ENCODE data around the gene ATG10. TPM values are rescaled to one million over a fixed set of nuclear protein-coding genes. Genes with fewer than 3 reads are reported as not detected.
"Not testable (repeated sequence)": the region's sequence is repeated elsewhere in the genome, so short reads cannot be mapped to it uniquely, and the experiment has no call there.

Gene ATG10
- total RNA-seq, 4 donors from 2014 or later: 6.0 to 16.4 (median 10.2) TPM

GRCh38 chr5:82031220-82032119, 59.6 kb downstream of the ATG10 start:
- Histone ChIP-seq H3K27me3 (no peaks in the 10 kb centered on the region), H3K9me3 (no peaks in the 10 kb centered on the region), H3K36me3 (no peaks in the 10 kb centered on the region), H3K4me3 (no peak overlapping the region), H3K27ac (no peak overlapping the region), H3K4me1 (peaks cover 0 to 7% (median 0%) of the 10 kb centered on the region in 3 donors)
- WGBS, 2 donors (ENCODE audit: low coverage in 1 of 2): 60 to 65% methylated on average over 3 to 4 of the region's 4 CpGs
- TF ChIP-seq EP300 (IDR thresholded peaks at IDR 0.05): no peak
- TF ChIP-seq POLR2A (IDR thresholded peaks at IDR 0.05): no peak
- no peak for TF ChIP-seq CTCF (IDR thresholded peaks at IDR 0.05)
- TF ChIP-seq POLR2AphosphoS5 (IDR thresholded peaks at IDR 0.05): no peak
- ATAC-seq: no peak

GRCh38 chr5:82042894-82043293, 71.1 kb downstream of the ATG10 start:
- ATAC-seq, H3K27ac ChIP-seq, H3K27me3 ChIP-seq, H3K9me3 ChIP-seq, H3K36me3 ChIP-seq, H3K4me3 ChIP-seq: not testable (repeated sequence)
- WGBS, 2 donors (ENCODE audit: low coverage in 1 of 2): no CpG with 5 or more reads among the region's 1 CpG
- H3K4me1 ChIP-seq: peaks cover 0 to 12% (median 0%) of the 10 kb centered on the region in 3 donors

GRCh38 chr5:82044010-82044409, 72.2 kb downstream of the ATG10 start:
- Histone ChIP-seq H3K9me3 (no peaks in the 10 kb centered on the region), H3K4me3 (no peak overlapping the region), H3K27me3 (no peaks in the 10 kb centered on the region), H3K4me1 (peaks cover 0 to 12% (median 0%) of the 10 kb centered on the region in 3 donors), H3K36me3 (no peaks in the 10 kb centered on the region), H3K27ac (no peak overlapping the region)
- TF ChIP-seq CTCF (IDR thresholded peaks at IDR 0.05): no peak
- no peak for TF ChIP-seq POLR2AphosphoS5 (IDR thresholded peaks at IDR 0.05)
- TF ChIP-seq EP300 (IDR thresholded peaks at IDR 0.05): no peak
- TF ChIP-seq POLR2A (IDR thresholded peaks at IDR 0.05): no peak
- 90 to 96% methylated on average over 2 of the region's 2 CpGs for WGBS, 2 donors (ENCODE audit: low coverage in 1 of 2)
- ATAC-seq: no peak

- H3K36me3 ChIP-seq: no peaks in the 10 kb centered on the region
- H3K27ac ChIP-seq: no peak overlapping the region
- H3K4me1 ChIP-seq: peaks cover 0 to 12% (median 0%) of the 10 kb centered on the region in 3 donors
- ATAC-seq: no peak
- no peaks in the 10 kb centered on the region for H3K27me3 ChIP-seq
- no peaks in the 10 kb centered on the region for H3K9me3 ChIP-seq
- WGBS, 2 donors (ENCODE audit: low coverage in 1 of 2): 33 to 41% methylated on average over 3 of the region's 3 CpGs
- no peak overlapping the region for H3K4me3 ChIP-seq
- TF ChIP-seq POLR2A (IDR thresholded peaks at IDR 0.05) (no peak), CTCF (IDR thresholded peaks at IDR 0.05) (no peak), POLR2AphosphoS5 (IDR thresholded peaks at IDR 0.05) (no peak), EP300 (IDR thresholded peaks at IDR 0.05) (no peak)
Measured at GRCh38 chr5:82045554-82046275, 73.9 kb downstream of the ATG10 start.

- H3K27ac ChIP-seq: no peak overlapping the region
- peaks cover 0 to 12% (median 0%) of the 10 kb centered on the region in 3 donors for H3K4me1 ChIP-seq
- no peak for ATAC-seq
- no peaks in the 10 kb centered on the region for H3K27me3 ChIP-seq
- TF ChIP-seq CTCF (IDR thresholded peaks at IDR 0.05) (no peak), POLR2A (IDR thresholded peaks at IDR 0.05) (no peak), EP300 (IDR thresholded peaks at IDR 0.05) (no peak), POLR2AphosphoS5 (IDR thresholded peaks at IDR 0.05) (no peak)
- 42% methylated on average over 2 of the region's 2 CpGs; no CpG with 5 or more reads in 1 of the 2 donors for WGBS, 2 donors (ENCODE audit: low coverage in 1 of 2)
- no peak overlapping the region for H3K4me3 ChIP-seq
- H3K9me3 ChIP-seq: no peaks in the 10 kb centered on the region
- H3K36me3 ChIP-seq: no peaks in the 10 kb centered on the region
Measured at GRCh38 chr5:82046276-82046647, 74.4 kb downstream of the ATG10 start.

All from gastroesophageal sphincter (tissue), 4 donors.